HepG2 (cell line): ENCODE results near the gene CAMSAP1.

ENCODE experiments used
- ATF7 ChIP-seq, 2 experiments: fragments of 450-650 bp in 1 of 2; sonication (generic) in 1 of 2; formaldehyde crosslinking in 1 of 2; IDR thresholded peaks; 2 replicates each; pipeline versions ENCODE4 v1.4.0 to v1.6.1; 2016 to 2020; ENCODE audit warnings: antibody characterized with exemption in 1 of 2, mild to moderate bottlenecking in 1 of 2, missing genetic modification reagents in 1 of 2
- KAT7 ChIP-seq: IDR thresholded peaks from 2 replicates; pipeline ENCODE4 v1.6.1; 2018; ENCODE audit warnings: borderline replicate concordance, missing compliant biosample characterization
- NR2C2 ChIP-seq: sonication (generic); formaldehyde crosslinking; IDR thresholded peaks from 2 replicates; pipeline ENCODE4 v1.4.0; 2020; ENCODE audit warnings: missing genetic modification reagents, mild to moderate bottlenecking, moderate library complexity, borderline replicate concordance
- ZNF792 ChIP-seq: IDR thresholded peaks from 2 replicates; pipeline ENCODE4 v1.6.1; 2016
- TF ChIP-seq, protein P1 (sequence below): sonication (generic); formaldehyde crosslinking; IDR thresholded peaks from 2 replicates; pipeline ENCODE4 v1.4.0; 2020; ENCODE audit warnings: missing genetic modification reagents
- TF ChIP-seq, protein P2 (sequence below): sonication (generic); formaldehyde crosslinking; IDR thresholded peaks from 2 replicates; pipeline ENCODE4 v1.4.0; 2020; ENCODE audit warnings: missing genetic modification reagents

DNA sequence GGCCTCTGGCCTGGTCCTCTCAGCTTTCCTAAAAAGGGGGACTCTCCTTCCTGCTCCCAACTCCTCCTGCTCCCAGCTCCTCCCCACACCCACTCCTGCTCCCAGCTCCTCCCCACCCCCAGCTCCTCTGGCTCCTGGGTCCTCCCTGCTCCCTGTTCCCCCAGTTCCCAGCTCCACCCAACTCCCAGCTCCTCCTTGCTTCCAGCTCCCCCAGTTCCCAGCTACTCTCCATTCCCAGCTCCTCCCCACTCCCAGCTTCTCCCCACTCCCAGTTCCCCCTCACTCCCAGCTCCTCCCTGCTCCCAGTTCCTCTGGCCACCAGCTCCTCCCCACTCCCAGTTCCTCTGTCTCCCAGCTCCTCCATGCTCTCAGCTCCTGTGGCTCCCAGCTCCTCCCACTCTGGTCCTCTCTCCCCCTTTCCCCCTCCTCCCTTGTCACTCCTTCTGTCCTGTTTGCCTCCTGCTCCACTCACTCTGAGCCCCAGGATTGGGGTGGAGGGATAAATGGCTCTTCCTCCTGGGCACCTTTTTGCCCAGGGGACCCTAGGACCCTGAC lies 129.6 kb downstream of the CAMSAP1 start:
- TF ChIP-seq, protein P1, sequence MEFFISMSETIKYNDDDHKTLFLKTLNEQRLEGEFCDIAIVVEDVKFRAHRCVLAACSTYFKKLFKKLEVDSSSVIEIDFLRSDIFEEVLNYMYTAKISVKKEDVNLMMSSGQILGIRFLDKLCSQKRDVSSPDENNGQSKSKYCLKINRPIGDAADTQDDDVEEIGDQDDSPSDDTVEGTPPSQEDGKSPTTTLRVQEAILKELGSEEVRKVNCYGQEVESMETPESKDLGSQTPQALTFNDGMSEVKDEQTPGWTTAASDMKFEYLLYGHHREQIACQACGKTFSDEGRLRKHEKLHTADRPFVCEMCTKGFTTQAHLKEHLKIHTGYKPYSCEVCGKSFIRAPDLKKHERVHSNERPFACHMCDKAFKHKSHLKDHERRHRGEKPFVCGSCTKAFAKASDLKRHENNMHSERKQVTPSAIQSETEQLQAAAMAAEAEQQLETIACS: no peak
- TF ChIP-seq KAT7: no peak
- no peak for TF ChIP-seq ZNF792 (CRISPR knock-in tag)
- TF ChIP-seq, protein P2, sequence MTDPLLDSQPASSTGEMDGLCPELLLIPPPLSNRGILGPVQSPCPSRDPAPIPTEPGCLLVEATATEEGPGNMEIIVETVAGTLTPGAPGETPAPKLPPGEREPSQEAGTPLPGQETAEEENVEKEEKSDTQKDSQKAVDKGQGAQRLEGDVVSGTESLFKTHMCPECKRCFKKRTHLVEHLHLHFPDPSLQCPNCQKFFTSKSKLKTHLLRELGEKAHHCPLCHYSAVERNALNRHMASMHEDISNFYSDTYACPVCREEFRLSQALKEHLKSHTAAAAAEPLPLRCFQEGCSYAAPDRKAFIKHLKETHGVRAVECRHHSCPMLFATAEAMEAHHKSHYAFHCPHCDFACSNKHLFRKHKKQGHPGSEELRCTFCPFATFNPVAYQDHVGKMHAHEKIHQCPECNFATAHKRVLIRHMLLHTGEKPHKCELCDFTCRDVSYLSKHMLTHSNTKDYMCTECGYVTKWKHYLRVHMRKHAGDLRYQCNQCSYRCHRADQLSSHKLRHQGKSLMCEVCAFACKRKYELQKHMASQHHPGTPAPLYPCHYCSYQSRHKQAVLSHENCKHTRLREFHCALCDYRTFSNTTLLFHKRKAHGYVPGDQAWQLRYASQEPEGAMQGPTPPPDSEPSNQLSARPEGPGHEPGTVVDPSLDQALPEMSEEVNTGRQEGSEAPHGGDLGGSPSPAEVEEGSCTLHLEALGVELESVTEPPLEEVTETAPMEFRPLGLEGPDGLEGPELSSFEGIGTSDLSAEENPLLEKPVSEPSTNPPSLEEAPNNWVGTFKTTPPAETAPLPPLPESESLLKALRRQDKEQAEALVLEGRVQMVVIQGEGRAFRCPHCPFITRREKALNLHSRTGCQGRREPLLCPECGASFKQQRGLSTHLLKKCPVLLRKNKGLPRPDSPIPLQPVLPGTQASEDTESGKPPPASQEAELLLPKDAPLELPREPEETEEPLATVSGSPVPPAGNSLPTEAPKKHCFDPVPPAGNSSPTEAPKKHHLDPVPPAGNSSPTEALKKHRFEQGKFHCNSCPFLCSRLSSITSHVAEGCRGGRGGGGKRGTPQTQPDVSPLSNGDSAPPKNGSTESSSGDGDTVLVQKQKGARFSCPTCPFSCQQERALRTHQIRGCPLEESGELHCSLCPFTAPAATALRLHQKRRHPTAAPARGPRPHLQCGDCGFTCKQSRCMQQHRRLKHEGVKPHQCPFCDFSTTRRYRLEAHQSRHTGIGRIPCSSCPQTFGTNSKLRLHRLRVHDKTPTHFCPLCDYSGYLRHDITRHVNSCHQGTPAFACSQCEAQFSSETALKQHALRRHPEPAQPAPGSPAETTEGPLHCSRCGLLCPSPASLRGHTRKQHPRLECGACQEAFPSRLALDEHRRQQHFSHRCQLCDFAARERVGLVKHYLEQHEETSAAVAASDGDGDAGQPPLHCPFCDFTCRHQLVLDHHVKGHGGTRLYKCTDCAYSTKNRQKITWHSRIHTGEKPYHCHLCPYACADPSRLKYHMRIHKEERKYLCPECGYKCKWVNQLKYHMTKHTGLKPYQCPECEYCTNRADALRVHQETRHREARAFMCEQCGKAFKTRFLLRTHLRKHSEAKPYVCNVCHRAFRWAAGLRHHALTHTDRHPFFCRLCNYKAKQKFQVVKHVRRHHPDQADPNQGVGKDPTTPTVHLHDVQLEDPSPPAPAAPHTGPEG: no peak
- no peak for TF ChIP-seq ATF7 (IDR thresholded peaks at IDR 0.05)
- no peak for TF ChIP-seq ATF7 (CRISPR knock-in tag; IDR thresholded peaks at IDR 0.05)
- no peak for TF ChIP-seq NR2C2
